GM18909 (cell line): ENCODE results near the gene IGFL3.
"Not testable (repeated sequence)": the region's sequence is repeated elsewhere in the genome, so short reads cannot be mapped to it uniquely, and the experiment has no call there.

Experiments used
- ATAC-seq: cut with Tn5 transposase; IDR thresholded peaks from one replicate; pipeline ENCODE4 v1.9.1; 2021; ENCODE audit warnings: mild to moderate bottlenecking; ENCODE audit not compliant: unreplicated experiment, poor library complexity

IGFL3 gene

DNA sequence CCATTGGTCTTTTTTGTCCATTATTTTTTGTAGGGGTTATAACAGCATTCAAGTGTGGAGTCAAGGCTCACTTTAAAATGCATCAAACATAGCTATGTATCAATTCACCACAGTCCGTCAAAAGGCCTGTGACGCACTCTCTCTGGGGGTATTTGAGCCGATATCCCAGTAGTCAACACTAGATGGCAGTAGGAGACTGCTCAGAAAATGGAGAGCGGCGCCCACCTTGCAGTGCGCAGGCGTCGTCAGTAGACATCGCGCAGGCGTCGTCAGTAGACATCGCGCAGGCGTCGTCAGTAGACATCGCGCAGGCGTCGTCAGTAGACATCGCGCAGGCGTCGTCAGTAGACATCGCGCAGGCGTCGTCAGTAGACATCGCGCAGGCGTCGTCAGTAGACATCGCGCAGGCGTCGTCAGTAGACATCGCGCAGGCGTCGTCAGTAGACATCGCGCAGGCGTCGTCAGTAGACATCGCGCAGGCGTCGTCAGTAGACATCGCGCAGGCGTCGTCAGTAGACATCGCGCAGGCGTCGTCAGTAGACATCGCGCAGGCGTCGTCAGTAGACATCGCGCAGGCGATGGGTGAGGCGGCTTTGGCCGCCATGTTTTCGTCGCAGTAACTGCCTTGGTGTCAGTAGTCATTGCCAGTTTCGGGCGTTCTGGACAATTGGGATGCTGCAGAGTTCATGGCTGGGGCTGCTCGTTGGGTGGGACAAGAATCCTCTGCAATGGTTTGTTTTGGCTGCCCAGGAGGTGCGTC is 45.7 kb downstream of the IGFL3 start:
- ATAC-seq = not testable (repeated sequence)

- ATAC-seq = no peak
Observed at GRCh38 chr19:46077815-46078167, 46.7 kb downstream of the IGFL3 start.

DNA sequence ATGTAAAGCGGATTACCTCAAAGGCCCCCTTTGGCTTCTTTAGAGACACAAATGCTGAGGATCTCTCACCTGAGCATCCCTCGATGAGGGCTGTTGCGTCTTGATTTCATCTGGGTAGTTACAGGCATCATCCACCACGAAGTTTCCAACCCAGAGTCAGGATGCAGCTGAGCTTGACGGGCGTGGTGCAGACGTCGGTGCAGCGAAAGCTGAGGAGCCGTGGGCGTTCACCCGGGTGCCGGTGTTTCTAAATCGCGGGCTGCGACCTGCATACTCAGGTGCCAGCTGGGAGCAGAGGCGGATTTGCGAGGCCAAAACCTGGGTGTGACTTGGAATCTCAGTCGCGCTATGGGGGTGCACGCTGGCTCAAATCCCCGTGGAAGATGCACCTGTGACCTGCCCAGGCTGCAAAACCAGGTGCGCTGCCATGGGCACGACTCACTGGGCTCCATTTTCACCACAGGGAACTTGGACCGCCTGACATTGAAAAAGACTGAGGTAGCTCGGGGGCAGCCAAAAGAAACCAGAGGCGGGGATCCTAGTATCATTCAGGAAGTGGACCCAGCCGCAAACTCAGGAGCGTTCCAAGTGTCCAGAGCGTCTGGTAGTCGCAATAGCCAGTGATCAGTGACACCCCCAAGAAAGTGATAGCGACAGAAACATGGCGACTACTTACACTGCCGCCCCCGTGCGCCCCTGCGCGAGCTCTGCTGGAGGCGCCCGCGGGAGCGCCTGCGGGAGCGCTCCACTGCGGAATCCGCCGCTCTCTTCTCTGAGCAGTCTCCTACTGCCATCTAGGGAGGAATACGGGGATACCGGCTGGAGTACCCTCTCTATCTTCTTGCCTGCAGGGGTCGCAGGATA is 47.3 kb downstream of the IGFL3 start:
- ATAC-seq = no peak

DNA sequence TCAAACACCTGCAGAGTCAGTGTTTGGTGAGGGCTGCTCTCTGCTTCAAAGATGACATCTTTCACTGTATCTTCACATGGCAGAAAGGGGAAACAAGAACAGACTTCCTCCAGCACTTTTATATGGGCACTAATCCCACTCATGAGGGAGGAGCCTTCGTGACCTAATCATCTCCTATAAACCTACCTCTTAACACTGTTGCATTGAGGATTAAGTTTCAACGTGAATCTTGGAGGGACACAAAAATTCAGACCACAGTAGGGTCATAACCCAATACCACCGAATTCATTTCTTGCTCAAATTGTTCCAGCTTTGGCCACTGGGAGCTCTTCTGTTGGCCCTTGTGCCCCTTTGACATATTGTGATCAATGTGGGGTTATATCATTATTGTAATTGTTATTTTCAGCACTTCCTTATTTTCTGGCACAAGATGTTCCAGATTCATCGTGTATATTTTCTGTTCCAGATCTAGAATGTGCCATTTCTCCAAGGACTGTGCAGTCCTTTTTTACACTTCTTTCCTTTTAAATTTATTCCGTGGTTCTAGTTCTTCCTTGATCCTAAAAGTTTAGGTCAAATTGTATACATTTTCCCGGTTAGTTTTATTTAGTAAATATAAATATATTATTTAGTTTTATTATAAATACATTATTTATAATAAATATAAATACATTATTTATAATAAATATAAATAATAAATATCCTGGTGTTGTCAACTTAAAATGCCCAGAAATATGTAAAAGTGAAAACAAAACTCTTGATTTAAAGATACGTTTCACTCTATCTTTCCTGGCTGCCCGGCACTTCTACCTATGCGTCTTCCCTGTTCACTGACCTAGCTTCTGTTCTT is 48.2 kb downstream of the IGFL3 start:
- ATAC-seq = no peak

DNA sequence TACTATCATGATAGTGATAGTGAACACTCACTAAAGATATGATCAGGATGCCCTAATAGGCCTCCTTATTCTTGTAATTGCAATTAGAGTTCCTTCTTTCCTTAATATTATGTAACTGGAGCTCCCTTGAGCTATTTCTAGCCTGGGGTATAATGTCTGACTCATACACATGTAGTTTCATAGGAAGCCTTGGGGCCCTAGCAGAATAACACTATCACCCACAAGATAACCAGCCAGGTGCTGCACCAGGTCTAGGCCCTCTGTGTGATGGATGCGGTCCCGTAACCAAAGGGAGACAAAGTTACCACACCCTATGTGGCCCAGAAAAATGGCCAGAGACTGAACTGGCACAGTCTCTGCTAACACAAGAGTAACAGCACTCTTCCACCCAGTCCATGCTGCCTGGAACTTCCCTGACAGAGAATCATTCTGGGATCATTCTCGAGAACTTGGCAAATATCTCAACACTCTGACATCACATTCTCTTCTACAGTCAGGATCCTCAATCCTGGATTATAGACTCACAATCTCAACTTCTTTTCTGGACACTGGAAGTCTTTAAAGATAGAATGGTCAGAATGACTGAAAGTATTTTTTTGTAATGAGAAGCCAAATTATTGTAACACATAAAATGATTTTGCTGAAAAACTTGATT is 51.1 kb downstream of the IGFL3 start:
- ATAC-seq = no peak
